HEK293 (cell line): ENCODE measurements around the gene ARHGEF28.

Experiments used
- TRIM28 ChIP-seq: IDR thresholded peaks from 2 replicates; pipeline ENCODE4 v1.6.1; 2011; ENCODE audit warnings: low read length, control low read depth, borderline replicate concordance
- ZNF302 ChIP-seq: fragments of 450-650 bp; formaldehyde crosslinking; IDR thresholded peaks from 2 replicates; pipeline ENCODE4 v1.5.1; 2016; ENCODE audit warnings: missing biosample characterization, missing genetic modification characterization, low read depth
- ZNF311 ChIP-seq: fragments of 450-650 bp; formaldehyde crosslinking; IDR thresholded peaks from 2 replicates; pipeline ENCODE4 v1.5.1; 2017; ENCODE audit warnings: missing biosample characterization, missing genetic modification characterization, borderline replicate concordance
- TF ChIP-seq, protein P1 (sequence below): fragments of 450-650 bp; formaldehyde crosslinking; conservative IDR thresholded peaks from 2 replicates; pipeline ENCODE4 v1.5.1; 2016; ENCODE audit warnings: low read depth, missing biosample characterization, missing genetic modification characterization
- TF ChIP-seq, protein P2 (sequence below): fragments of 450-650 bp; formaldehyde crosslinking; IDR thresholded peaks from 2 replicates; pipeline ENCODE4 v1.5.1; 2016; ENCODE audit warnings: missing biosample characterization, missing genetic modification characterization
- TF ChIP-seq, protein P3 (sequence below): fragments of 450-650 bp; formaldehyde crosslinking; IDR thresholded peaks from 2 replicates; pipeline ENCODE4 v1.5.1; 2016; ENCODE audit warnings: missing biosample characterization, missing genetic modification characterization

DNA sequence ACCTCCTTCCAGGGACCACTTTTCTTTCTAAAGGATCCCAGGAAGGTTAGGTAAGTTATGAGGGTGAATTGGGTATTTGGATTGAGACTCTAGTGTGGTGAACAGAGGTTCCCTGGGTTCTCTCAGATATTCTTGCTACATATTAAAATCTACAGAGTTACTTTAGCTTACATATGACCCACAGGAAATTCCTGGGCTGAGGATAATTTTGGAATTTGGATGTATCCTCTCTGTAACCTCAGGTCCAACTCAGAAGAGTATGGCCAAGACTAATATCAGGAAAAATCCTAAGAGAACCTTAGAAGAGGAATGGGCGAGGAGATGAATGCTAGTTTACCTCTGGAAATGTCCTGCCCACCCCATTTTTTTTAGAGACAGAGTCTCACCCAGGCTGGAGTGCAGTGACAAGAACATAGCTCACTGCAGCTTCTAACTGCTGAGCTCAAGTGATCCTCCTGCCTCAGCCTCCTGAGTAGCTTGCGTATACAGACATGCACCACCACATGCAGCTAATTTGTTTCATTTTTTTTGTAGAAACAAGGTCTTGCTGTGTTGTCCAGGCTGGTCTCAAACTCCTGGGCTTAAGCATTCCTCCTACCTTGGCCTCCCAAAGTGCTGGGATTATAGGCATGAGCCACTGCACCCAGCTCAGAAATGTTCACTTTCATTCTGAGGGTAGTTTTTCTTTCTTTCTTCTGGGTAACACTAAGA, 196.4 kb downstream of the ARHGEF28 start:
- TF ChIP-seq, protein P1, sequence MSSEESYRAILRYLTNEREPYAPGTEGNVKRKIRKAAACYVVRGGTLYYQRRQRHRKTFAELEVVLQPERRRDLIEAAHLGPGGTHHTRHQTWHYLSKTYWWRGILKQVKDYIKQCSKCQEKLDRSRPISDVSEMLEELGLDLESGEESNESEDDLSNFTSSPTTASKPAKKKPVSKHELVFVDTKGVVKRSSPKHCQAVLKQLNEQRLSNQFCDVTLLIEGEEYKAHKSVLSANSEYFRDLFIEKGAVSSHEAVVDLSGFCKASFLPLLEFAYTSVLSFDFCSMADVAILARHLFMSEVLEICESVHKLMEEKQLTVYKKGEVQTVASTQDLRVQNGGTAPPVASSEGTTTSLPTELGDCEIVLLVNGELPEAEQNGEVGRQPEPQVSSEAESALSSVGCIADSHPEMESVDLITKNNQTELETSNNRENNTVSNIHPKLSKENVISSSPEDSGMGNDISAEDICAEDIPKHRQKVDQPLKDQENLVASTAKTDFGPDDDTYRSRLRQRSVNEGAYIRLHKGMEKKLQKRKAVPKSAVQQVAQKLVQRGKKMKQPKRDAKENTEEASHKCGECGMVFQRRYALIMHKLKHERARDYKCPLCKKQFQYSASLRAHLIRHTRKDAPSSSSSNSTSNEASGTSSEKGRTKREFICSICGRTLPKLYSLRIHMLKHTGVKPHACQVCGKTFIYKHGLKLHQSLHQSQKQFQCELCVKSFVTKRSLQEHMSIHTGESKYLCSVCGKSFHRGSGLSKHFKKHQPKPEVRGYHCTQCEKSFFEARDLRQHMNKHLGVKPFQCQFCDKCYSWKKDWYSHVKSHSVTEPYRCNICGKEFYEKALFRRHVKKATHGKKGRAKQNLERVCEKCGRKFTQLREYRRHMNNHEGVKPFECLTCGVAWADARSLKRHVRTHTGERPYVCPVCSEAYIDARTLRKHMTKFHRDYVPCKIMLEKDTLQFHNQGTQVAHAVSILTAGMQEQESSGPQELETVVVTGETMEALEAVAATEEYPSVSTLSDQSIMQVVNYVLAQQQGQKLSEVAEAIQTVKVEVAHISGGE (tag by site-specific recombination): no peak
- TF ChIP-seq, protein P2, sequence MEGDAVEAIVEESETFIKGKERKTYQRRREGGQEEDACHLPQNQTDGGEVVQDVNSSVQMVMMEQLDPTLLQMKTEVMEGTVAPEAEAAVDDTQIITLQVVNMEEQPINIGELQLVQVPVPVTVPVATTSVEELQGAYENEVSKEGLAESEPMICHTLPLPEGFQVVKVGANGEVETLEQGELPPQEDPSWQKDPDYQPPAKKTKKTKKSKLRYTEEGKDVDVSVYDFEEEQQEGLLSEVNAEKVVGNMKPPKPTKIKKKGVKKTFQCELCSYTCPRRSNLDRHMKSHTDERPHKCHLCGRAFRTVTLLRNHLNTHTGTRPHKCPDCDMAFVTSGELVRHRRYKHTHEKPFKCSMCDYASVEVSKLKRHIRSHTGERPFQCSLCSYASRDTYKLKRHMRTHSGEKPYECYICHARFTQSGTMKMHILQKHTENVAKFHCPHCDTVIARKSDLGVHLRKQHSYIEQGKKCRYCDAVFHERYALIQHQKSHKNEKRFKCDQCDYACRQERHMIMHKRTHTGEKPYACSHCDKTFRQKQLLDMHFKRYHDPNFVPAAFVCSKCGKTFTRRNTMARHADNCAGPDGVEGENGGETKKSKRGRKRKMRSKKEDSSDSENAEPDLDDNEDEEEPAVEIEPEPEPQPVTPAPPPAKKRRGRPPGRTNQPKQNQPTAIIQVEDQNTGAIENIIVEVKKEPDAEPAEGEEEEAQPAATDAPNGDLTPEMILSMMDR (tag by site-specific recombination): no peak
- TF ChIP-seq ZNF302 (tag by site-specific recombination): no peak
- TF ChIP-seq, protein P3, sequence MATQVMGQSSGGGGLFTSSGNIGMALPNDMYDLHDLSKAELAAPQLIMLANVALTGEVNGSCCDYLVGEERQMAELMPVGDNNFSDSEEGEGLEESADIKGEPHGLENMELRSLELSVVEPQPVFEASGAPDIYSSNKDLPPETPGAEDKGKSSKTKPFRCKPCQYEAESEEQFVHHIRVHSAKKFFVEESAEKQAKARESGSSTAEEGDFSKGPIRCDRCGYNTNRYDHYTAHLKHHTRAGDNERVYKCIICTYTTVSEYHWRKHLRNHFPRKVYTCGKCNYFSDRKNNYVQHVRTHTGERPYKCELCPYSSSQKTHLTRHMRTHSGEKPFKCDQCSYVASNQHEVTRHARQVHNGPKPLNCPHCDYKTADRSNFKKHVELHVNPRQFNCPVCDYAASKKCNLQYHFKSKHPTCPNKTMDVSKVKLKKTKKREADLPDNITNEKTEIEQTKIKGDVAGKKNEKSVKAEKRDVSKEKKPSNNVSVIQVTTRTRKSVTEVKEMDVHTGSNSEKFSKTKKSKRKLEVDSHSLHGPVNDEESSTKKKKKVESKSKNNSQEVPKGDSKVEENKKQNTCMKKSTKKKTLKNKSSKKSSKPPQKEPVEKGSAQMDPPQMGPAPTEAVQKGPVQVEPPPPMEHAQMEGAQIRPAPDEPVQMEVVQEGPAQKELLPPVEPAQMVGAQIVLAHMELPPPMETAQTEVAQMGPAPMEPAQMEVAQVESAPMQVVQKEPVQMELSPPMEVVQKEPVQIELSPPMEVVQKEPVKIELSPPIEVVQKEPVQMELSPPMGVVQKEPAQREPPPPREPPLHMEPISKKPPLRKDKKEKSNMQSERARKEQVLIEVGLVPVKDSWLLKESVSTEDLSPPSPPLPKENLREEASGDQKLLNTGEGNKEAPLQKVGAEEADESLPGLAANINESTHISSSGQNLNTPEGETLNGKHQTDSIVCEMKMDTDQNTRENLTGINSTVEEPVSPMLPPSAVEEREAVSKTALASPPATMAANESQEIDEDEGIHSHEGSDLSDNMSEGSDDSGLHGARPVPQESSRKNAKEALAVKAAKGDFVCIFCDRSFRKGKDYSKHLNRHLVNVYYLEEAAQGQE: no peak
- TF ChIP-seq TRIM28: no peak
- TF ChIP-seq ZNF311: no peak
